Stimulated activated CD8-positive, alpha-beta memory T cell treated with anti-CD3 and anti-CD28 coated beads, Interleukin-4, amount 100 ng/mL, for 24 hours (primary cell): ENCODE data around the gene RAD9A.

Source experiments
- DNase-seq: peaks from one replicate; pipeline ENCODE4 v3.0.0-alpha.2; 2020; ENCODE audit warnings: low read depth

The RAD9A gene

DNA sequence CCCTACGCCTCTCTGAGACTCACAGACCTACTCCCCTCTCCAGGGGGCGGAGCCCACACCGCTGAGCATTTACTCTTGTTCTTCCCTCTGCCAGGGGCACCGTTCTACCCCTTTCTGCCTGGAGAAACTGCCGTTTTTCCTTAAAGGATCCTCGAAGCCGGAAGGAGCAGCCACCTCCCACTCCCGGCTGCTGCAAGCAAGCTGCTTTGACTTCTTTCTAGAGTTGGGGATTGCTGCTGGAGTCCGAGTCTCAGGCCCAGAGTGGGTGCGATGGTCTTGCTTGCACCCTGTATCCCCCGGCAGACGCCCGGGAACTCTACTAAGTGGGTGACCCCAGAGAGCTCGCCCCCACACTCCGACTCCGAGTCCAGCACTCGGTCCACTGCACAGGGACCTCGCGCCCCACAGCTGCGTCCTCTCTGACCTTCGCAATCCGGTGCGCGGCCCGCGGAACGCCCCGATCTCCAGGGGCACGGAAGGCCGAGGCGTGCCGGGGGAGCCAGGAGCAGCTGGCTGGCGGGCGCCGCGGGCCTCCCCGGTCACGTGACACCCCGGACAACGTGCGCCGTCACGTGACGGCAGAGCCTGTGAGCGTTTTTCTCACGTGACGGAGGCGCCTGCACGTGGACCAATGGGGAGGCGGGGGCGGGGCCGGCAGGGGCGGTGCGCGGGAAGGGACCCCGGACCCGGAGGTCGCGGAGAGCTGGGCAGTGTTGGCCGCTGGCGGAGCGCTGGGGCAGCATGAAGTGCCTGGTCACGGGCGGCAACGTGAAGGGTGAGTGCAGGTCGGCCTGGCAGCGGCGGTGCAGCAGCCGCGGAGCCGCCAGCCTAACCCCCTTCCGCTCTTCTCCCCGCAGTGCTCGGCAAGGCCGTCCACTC, at the start of gene RAD9A:
Gene RAD9A, plus strand, starts transcription at position 683 of the 879 bp plus-strand sequence. Its CDS starts 59 bp downstream, at position 742.
- peak; percentile 91 for DNase-seq

DNA sequence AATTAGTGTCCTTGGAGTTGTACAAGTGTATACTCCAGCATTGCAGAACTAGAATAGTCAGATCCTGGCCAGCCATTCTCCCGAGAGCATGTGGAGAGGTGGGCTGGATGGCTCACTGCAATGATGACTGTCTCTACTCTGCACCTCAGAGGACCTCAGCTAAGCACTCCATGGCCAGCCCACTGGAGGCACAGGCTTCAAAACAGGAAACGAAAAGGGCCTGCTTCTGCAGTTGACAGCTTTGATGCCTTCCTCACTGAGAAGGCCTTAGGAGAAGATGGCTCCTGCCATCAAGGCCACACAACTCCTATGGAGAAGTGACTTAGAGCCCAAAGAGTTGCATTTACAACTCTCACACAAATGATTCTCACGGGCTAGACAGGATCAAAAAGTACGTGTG, 47.5 kb upstream of the RAD9A start:
- DNase-seq, result no peak

DNA sequence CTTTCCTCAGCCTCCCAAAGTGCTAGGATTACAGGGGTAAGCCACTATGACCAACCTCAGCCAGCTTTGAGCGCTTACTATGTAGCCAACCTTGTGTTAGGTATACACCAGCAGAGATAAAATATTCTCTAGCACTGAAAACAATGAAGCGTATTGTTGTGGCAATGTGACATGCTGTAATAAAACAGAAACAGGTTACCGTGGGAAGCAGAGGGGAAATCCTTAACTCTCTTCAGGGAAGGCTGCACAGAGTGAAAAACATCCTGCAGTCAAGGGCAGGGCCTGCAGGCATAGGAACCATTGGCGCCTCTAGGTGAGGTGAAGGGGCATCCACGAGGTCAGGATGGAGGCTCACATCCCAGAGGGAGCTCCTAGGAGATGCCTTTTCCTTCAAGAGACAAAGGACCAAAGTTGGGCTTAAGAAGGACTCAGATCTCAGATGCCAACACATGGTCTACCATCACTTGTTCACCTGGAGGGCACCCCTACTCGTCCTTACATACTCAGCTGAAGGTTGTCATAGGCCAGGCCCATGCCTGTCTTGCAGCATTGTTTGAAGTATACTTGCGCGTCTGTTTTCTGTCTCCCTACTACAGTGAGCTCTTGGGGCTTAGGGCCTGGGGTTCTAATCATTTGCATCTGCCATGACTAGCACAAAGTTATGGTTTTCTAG, 46.4 kb upstream of the RAD9A start:
- DNase-seq, result no peak

DNA sequence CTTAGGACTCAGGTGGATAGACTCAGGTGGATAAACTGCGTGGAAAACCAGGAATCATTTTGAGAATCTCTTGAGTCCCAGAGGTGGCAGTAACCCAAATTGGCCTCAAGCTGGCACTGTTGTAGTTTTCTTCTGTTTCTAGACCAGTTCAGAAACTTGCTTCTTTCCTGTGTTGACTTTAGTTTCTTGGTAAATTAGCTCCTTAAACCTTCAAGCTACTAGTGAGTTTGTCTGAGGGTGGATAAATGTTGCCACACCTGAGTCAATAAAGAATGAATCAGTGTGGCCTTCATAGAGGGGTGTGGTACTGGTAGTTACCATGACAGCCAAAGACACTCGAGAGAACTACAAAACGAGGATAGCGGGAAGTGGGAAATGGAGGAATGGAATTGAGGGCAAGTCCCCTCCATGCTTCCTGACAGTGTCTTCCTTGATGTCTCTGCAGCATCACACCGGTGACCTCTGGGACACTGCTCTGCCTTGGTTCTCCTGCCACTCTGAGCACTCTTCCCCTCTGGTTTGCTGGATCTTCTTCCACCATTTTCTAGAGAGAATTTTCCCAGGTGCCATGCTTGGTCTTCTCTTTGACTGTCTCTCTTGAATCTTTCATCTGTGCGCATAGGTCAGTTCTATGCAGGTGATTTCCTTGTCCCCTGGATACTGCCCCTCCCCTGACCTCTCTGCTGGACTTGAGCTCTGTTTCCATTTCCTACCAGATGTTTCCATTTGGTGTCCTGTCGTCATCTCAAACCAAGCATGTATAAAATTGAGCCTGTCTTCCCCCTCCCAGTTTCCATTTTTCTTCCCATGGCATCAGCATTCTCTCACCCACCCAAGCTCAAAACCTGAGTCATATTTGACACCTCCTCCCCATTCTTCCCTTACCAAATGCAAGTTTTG, 45.6 kb upstream of the RAD9A start:
- no peak for DNase-seq

DNA sequence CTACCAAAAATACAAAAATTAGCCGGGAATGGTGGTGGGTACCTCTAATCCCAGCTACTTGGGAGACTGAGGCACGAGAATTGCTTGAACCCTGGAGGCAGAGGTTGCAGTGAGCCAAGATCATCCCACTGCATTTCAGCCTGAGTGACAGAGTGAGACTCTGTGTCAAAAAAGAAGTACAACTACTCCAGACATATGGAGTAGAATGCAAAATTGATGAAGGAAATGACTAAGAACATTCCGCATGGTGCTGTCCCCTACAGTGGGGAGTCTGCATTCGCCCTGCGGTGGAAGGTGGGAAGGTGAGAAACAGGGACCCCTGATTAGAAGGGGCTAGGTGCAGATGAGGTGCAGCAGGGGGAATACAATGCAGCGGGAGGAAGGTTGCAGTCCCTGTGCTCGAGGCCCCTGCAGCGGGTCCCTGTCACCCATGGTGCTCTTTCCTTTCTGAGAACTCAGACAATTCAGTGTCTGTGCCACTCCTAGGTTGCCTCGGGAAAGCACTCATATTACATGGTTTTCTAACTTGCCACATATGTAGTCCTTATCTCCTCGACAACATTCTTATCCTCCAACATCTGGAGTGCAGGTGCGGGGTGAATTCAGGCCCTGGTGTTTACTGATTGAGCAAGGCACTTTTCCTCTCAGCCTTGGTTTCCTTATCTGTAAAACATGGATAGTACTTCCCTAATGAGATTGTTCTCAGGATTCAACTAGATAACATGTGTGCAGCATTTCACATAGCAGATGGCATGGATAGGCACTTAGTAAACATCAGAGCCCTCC, 43.6 kb upstream of the RAD9A start:
- no peak for DNase-seq

DNA sequence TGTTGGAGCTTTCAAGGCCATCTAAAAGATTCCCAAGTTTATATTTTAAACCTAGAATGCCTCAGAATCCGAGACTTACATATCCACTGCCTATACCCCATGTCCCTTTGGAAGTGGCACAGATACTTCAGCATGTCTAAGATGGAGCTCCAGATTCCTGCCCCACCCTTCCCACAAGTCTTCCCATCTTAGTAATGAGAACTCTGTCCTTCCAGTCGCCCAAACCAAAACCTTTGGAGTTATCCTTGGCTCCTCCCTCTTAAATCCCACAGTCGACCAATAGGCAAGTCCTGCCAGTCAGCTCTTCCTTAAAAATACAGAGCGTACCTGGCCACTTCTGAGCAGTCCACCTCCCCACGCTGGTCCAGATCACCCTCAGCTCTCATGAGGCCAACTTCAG, 42.8 kb upstream of the RAD9A start:
- no peak for DNase-seq

DNA sequence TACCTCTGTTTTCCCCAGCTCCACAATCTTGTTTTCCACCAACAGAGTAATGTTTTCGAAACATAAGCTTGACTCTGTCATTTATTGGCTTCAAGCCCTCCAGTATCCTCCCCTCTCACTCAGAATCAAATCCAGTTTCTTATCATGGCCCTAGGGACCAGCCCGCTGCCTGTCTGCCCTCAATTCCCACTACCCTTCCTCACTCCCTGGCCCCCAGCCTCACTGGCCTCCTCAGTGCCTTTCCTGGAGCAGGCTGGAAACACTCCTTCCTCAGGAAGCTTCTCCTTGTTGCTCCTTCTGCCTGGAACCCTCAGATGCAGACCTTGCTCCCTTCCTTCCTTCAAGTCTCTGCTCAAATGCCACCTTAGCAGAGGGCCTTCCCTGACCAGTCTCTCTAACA, 42.3 kb upstream of the RAD9A start:
- no peak for DNase-seq

DNA sequence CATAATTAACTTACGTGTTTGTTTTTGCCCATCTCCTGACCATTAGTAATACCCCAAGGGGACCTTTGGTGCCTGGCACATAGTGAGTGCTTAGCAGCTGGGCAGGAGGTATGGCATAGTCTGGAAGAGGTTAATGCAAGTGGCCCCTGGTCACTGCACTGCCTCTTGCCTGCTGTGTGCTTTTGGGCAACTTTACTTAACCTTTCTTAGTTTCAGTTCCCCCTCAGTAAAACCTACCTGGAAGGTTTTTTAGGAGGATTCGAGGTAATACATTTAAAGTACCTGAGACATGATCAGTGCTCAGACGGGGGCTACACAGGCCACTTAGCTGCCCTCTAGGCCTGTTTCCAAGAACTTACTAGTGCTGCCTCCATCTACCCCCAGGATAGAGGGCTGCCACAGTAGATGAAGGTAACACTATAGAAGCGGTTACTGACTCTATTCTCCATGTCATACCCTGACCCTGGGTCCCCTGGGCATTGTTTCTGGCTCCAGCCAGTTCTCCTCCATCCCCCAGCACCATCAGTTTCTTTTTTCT, 41.8 kb upstream of the RAD9A start:
- no peak for DNase-seq

DNA sequence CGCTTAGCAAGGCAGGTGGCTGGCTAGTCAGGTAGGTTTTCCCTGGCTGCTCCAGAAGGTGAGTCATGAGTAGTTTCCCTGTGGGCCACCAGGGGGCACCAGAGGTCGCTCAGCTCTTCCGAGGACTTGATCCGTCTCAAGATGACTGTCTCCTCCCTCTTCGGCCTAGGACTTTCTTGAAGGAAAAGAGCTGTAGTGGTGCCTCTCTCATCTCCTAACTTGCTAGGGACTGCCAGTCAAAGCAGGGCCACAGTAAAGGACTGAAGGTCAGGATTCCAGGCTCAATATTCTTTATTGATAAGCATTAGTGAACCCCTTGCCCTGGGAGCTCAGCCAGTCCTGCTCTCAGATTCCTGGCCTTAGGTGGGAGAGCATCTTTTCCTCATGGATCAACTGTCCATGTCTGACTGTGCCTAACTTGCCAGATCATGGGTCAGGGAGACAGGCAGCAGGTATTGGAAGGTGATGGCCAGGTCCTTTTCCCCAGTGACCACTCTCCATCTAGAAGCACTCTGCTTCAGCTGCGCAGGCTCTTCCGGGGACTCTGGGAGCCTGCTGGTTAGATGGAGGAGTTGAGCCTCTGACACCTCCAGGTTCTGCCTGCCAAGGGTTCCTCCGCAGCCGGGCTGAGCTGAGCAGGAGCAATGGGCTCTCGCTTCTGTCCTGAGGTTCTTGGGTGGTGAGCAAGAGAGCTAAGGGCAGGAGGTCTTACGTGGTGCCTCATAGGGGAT, 40.3 kb upstream of the RAD9A start:
- DNase-seq, result no peak

DNA sequence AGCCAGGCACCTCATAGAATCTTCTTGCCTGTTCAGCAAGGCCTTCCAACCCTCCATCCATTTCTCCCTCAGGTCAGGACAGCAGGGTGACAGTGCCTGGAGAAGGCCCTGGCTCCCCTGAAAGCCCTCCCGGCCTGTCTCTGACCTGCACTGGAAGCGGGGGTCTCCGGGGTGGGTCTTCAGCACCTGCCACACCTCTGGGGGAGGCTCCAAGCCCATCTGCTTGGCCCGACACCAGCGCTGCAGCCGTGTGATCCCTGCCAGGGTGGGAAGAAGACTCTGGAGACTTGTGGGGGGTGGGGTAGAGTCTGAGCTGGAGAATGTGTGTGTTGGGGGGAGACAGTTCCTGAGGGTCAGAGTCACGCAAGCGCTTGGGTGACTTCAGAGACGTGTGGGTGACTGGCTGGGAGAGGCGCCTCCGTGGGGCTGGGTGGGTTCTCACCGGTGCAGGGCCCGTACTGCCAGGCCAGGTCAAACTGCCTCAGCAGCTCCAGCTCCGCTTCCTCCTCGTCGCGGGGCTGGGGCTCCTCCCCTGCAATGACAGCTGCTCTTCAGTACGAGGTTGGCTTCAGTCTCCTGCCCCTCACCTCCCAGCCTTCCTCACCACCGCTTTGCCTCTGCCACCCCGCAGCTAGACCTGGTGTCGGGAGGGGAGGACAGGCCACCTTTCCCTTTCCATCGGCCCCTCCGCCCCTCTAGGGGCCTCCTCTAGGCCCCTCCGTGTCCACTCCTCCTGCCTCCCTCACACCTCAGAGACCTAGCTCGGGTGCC, 39.1 kb upstream of the RAD9A start:
- DNase-seq, result no peak

DNA sequence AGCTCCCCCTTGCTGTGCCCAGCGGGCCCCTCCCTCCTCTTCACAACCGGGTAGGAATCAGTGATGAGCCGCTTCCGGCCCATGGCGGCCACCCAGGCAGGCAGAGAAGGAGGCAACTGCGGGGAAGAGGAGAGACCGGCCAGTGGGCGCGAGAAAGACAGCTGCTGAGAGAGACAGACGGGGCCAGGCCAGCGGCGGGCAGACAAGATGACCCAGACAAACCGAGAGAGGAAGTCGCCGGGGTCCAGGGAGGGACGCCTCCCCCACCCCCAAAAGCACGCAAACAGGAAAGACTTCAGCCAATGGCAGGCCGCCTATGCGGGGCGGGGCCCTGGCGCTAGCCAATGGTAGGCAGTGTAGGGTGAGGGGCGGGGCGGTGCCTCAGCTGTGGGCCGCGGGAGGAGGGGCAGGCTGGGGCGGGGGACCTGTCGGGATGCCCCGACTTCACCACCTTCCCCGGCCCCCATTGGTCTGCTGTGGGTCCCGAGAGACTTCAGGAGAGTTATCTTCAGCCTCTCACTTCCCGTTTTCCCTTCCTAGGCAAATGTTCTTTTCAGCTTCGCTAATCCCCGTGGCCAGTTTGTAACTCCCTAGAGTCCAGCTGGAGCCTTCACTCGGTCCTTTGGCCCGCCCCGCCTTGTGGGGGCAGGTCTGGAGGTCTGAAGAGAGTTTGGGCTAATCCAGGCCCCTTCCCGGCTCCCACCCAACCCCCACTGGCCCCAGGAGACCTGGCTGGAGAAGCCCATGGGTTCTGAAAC, 38.3 kb upstream of the RAD9A start, which contains the start of gene POLD4:
Gene POLD4, minus strand, starts transcription at position 230 of the 758 bp plus-strand sequence. Its CDS starts 147 bp downstream, at position 83.
- DNase-seq, result peak; percentile 95

DNA sequence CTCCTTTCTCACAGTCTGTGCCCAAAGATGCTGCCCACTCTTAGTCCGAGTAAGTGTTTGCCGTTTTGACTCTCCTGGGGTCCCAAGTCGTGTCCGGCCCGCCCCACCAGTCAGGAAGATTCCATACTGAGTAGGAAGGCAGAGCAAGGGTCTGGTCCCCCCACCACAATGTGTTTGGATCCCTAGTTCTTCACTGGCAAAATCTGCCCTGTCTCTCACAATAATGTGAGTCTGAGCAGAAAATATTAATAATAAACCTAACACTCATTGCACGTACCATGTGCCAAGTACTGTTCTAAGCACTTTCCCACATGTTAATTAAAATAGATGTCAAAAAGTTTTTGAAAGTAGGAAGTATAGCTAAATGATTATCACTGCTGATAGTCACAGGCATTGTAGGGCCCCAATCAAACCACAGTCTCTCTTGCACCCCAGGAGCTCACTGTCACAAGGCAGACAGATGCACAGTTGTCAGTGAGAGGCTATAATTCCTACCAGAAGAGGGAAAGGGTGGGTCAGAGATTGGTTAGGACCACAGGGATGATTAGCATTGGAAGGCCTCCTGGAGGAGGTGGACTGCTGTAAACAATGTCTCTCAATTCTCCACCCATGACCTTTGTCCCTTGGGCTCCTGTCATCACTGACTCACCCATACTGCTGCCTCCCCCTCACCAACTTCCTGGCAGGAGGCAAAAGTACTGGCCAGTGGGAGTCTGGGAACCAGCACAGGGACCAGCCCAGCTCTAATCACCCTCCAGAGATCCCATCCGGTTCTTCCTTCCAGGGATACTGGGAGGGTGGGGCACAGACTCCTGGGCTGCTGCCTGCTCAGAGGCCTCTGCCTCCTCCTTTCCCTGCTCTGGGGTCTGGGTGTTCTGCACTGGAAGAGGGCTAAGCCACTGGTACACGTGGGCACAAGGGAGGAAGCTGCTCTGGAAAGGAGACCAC, 37.4 kb upstream of the RAD9A start:
- no peak for DNase-seq

DNA sequence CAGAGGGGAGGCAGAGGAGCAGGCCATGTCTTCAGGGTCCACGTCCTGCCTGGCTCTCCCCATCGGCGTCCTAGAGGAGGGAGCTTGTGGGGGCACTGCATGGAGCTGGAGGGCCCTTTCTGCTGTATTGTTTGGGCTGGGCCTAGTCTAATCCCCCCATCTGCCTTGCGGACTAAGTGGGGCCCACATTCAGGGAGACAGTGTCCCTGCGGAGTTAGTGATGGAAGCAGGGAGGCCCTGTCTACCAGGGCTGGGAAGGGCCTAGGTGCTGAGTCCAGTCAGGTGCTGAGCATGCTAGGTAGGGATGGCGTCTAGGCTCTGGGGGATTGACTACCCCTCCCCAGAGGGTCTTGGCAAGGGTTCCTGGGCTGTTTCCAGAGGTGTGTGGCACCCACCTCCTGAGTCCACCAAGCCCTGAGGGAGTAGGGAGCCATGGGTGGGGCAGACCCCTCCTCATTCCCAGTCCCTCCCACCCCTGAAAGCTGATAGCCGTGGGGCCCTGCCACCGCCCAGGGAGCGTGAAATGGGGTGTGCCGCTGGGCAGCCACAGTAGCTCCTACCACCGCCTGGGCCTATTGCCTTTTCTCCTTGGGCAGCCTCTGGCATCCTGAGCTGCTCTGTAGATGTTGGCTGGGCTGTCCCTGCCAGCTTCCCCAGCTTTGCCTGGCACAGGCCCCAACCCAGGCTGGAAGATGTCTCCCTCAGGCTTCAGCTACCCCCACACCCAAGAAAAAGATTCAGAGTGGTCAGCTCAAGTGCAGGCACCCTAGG, 36.6 kb upstream of the RAD9A start:
- DNase-seq, result no peak

DNA sequence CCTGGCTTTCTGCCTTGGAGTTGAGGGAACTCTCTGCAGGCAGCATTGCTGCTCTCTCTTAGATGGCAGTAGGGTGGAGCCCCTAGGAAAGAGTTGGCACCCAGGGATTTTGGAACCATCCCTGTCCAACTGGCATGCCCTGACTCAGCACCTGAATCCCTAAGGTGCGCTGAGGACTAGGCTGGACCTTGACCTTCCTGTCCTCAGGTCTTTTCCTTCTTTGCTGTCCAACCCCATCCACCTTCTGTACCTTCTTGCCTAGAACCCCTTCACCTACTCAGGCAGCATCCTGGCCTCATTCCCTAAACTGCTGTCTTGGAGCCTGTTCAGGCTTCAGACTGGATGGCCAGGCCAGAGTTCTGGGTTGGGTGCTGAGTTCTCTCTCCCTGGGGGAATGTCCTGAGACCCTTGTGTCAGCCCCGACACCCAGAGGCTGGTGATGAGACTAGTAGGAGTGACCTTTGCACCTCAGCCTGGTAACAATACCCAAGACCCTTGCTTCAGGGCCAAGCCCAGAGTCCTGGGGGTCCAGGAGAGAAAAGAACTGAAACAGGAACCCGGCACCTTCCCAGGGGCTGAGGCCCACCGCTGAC, 35.9 kb upstream of the RAD9A start:
- DNase-seq, result no peak

DNA sequence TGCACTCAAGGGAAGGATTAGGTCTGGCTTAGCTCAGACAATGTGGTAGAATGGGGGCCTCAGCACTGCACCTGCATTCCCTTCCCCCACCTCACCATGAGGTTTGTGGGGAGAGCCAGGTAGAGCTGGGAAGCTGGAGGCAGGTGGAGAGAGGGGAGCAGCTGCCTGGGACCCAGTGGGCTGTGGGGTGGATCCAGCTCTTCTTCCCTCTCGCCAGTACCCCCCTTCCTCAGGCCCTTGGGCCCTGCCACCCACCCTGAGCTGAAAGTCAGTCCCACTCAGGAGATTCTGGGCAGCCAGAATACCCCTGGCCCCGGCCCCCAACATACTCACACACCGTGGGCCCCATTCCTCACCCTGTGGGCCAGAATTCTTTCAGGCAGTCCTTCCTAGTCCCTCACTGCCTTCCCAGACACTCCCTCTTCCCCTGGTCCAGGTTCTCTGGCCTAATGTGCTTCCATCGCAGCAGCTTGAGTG, 35.4 kb upstream of the RAD9A start:
- no peak for DNase-seq

DNA sequence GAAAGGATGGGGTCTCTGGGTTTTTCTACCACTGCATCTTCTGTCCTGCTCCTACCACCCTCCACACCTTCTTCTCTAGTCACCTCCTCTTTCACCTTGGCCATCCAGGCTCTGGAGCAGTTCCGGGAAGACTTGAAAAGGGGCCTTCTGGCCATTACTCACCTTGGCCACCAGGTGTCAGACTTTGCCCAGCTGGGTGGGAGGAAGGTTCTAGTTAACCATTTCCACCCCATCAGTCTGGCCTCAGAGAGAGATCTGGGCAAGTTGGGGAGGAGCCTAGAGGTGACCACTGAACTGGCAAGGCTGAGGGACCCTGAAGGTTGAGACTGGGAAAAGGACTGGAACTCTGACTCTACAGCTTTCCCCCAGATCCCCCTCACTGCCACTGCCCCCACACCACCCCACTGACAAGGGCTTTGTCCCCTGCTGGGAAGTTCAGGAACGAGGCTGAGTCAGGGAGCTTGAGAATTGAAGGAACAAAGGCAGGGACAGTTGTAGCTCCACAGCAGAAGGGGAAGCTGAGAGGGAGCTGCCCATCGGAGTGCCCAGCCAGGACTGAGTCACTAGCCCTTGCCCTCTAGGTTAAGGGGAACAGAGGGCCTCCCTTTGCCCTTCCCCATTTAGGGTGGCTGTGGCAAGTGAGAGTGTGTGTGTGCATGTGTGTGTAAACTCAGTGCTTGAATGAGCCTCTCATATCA, 34.8 kb upstream of the RAD9A start:
- peak; percentile 42 for DNase-seq
